K562 (cell line): ENCODE measurements around the gene PNPLA7. TPM values are rescaled to one million over a fixed set of nuclear protein-coding genes. Genes with fewer than 3 reads are reported as not detected.
A peak's percentile ranks its signal among the peaks of the same experiment; 100 is the strongest.

Experiments
- ATF1 ChIP-seq, 2 experiments: fragments of 450-650 bp in 1 of 2; IDR thresholded peaks; 2 replicates each; pipeline ENCODE4 v1.6.1; 2016; ENCODE audit warnings: missing compliant biosample characterization in 1 of 2, missing genetic modification characterization in 1 of 2
- ATF7 ChIP-seq: fragments of 450-650 bp; IDR thresholded peaks from 2 replicates; pipeline ENCODE4 v1.7.1; 2014; ENCODE audit warnings: mild to moderate bottlenecking, moderate library complexity
- CTBP1 ChIP-seq: fragments of 450-650 bp; IDR thresholded peaks from 2 replicates; pipeline ENCODE4 v1.6.1; 2016; ENCODE audit warnings: borderline replicate concordance
- GATAD2B ChIP-seq: fragments of 450-650 bp; IDR thresholded peaks from 2 replicates; pipeline ENCODE4 v1.6.1; 2017; ENCODE audit warnings: mild to moderate bottlenecking, borderline replicate concordance
- HNRNPK ChIP-seq: fragments of 200-400 bp; formaldehyde crosslinking; IDR thresholded peaks from one replicate; pipeline ENCODE4 v1.6.1; 2018; ENCODE audit warnings: mild to moderate bottlenecking, low read depth, low read length; ENCODE audit not compliant: poor library complexity, severe bottlenecking
- HNRNPLL ChIP-seq: fragments of 200-400 bp; formaldehyde crosslinking; IDR thresholded peaks from 2 replicates; pipeline ENCODE4 v1.6.1; 2017; ENCODE audit warnings: low read length, low read depth, mild to moderate bottlenecking; ENCODE audit not compliant: poor library complexity, severe bottlenecking
- MAFF ChIP-seq: IDR thresholded peaks from 2 replicates; pipeline ENCODE4 v1.6.1; 2012; ENCODE audit warnings: low read length, improper control_type of control experiment
- MIER1 ChIP-seq: fragments of 450-650 bp; IDR thresholded peaks from 2 replicates; pipeline ENCODE4 v1.6.1; 2016; ENCODE audit warnings: antibody characterized with exemption, mild to moderate bottlenecking, low read depth
- MTA3 ChIP-seq: fragments of 450-650 bp; formaldehyde crosslinking; IDR thresholded peaks from 2 replicates; pipeline ENCODE4 v1.6.1; 2017; ENCODE audit warnings: mild to moderate bottlenecking, borderline replicate concordance
- NCOA2 ChIP-seq, 2 experiments: fragments of 450-650 bp; IDR thresholded peaks; 2 replicates each; pipeline ENCODE4 v1.6.1; 2018; ENCODE audit warnings: mild to moderate bottlenecking in 2 of 2, moderate library complexity in 1 of 2; ENCODE audit not compliant: partially characterized antibody in 2 of 2
- PHF21A ChIP-seq: fragments of 450-650 bp; IDR thresholded peaks from 2 replicates; pipeline ENCODE4 v1.6.1; 2017; ENCODE audit warnings: low read depth, borderline replicate concordance
- SNIP1 ChIP-seq: fragments of 450-650 bp; IDR thresholded peaks from 2 replicates; pipeline ENCODE4 v1.7.1; 2017; ENCODE audit warnings: low read depth, mild to moderate bottlenecking
- ZNF212 ChIP-seq: fragments of 450-650 bp; formaldehyde crosslinking; IDR thresholded peaks from 2 replicates; pipeline ENCODE4 v1.4.0; 2020; ENCODE audit warnings: mild to moderate bottlenecking
- ZNF217 ChIP-seq: sonication (generic); formaldehyde crosslinking; IDR thresholded peaks from 2 replicates; pipeline ENCODE4 v1.8.0; 2022; ENCODE audit warnings: mild to moderate bottlenecking, missing genetic modification reagents
- ZNF766 ChIP-seq: fragments of 200-800 bp; sonication (Bioruptor generic); conservative IDR thresholded peaks from 2 replicates; pipeline ENCODE4 v1.6.1; 2016; ENCODE audit warnings: missing genetic modification characterization, missing compliant biosample characterization
- ZSCAN32 ChIP-seq: fragments of 450-650 bp; formaldehyde crosslinking; IDR thresholded peaks from 2 replicates; pipeline ENCODE4 v1.4.0; 2020; ENCODE audit warnings: mild to moderate bottlenecking, moderate library complexity
- polyA plus RNA-seq, 8 experiments: library from polyadenylated mRNA; depleted of rRNA in 4 of 8; stranded (reverse) in 5 of 8; unstranded in 3 of 8; fragments of >200 nt; fragmentation: Nextera tagmentation in 2 of 8; fragmentation: Illumina TruSeq in 1 of 8; extraction: Ambion mirVana in 2 of 8; extraction: Trizol in 1 of 8; gene quantifications; 2 replicates each; pipeline versions ENCODE4 v1.2.1 to v1.2.3, GENCODE V29; 2011 to 2014; ENCODE audit warnings: inconsistent platforms in 1 of 8, missing spikeins in 1 of 8
- total RNA-seq, 7 experiments: library from RNA; depleted of rRNA in 6 of 7; stranded (reverse); fragments of >200 nt in 6 of 7; fragmentation: Illumina TruSeq in 2 of 7; extraction: Trizol in 2 of 7; gene quantifications; 2 replicates each; pipeline versions ENCODE4 v1.2.1 to v1.2.3, GENCODE V29; 2011 to 2021; ENCODE audit warnings: low replicate concordance in 1 of 7
- TF ChIP-seq, protein P1 (sequence below): fragments of 250-450 bp; sonication (Bioruptor Pico); IDR thresholded peaks from 2 replicates; pipeline ENCODE4 v1.5.1; 2021; ENCODE audit warnings: mild to moderate bottlenecking
- TF ChIP-seq, protein P2 (sequence below): fragments of 450-650 bp; formaldehyde crosslinking; IDR thresholded peaks from 2 replicates; pipeline ENCODE4 v1.4.0; 2020; ENCODE audit warnings: mild to moderate bottlenecking, moderate library complexity
- TF ChIP-seq, protein P3 (sequence below): sonication (generic); formaldehyde crosslinking; IDR thresholded peaks from 2 replicates; pipeline ENCODE4 v1.8.0; 2023; ENCODE audit warnings: missing genetic modification reagents, mild to moderate bottlenecking, borderline replicate concordance

PNPLA7 gene
- total and polyA plus RNA-seq, 9 of the 15 experiments (the other 6 are each of a cell fraction or from before 2014, with no cell fraction given), result 0.01 to 0.85 (median 0.19) TPM; not detected in 1

DNA sequence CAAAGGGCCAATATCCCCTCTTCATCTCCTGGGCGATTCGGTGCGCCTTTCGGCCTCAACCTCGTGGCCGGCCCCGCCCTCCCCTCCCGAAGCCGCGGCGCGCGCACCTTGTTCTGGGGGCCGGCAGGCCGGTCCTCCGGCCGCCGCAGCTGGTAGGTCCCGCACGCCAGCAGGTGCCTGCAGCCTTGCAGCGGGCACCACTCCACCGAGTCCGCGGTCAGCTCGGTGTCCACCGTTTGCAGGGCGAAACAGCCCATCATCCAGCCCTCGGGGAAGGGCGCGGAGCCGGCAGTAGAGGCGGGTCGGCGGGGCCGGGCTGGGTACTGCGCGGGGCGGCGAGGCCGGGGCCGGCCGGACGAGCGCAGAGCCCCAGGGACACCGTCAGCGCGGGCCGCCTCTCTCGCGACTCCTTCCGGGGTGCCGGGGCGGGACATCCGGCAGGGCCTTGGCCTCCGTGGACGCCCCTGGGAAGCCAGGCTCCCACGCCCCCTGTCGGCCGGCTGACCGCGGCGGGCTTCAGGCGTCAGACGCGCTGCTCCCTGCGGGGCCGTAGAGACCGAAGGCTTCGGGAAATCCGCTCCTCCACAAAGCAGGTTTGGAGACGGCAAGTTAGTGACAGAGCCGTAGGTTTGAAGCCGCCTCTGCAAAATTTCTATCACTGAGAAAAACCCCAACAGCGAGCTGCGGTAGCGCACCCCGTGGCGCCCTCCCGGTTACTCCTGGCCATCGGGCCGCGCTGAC, 28.5 kb upstream of the PNPLA7 start, which contains the start of gene DPH7 (continued):
- peak; percentile 89 for TF ChIP-seq GATAD2B
- no peak for TF ChIP-seq HNRNPK
- TF ChIP-seq HNRNPLL, result peak; percentile 55
- 0 out of 2 replicates have a peak, but pooled peaks have one; percentile 22 for TF ChIP-seq ZSCAN32 (CRISPR knock-in tag)
- TF ChIP-seq MAFF, result no peak
- TF ChIP-seq, protein P1, sequence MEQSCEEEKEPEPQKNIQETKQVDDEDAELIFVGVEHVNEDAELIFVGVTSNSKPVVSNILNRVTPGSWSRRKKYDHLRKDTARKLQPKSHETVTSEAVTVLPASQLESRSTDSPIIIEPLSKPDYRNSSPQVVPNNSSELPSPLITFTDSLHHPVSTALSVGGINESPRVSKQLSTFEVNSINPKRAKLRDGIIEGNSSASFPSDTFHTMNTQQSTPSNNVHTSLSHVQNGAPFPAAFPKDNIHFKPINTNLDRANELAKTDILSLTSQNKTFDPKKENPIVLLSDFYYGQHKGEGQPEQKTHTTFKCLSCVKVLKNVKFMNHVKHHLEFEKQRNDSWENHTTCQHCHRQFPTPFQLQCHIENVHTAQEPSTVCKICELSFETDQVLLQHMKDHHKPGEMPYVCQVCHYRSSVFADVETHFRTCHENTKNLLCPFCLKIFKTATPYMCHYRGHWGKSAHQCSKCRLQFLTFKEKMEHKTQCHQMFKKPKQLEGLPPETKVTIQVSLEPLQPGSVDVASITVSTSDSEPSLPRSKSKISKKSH (CRISPR knock-in tag), result no peak
- no peak for TF ChIP-seq ZNF217 (CRISPR knock-in tag)
- TF ChIP-seq PHF21A, result no peak
- TF ChIP-seq ATF7, result peak; percentile 89
- no peak for TF ChIP-seq ATF1 (CRISPR knock-in tag; IDR thresholded peaks at IDR 0.05)
- TF ChIP-seq ATF1 (tag; IDR thresholded peaks at IDR 0.05), result peak; percentile 90
- peak; percentile 72; the same call in 1 of the 2 replicates for TF ChIP-seq SNIP1
- TF ChIP-seq, protein P2, sequence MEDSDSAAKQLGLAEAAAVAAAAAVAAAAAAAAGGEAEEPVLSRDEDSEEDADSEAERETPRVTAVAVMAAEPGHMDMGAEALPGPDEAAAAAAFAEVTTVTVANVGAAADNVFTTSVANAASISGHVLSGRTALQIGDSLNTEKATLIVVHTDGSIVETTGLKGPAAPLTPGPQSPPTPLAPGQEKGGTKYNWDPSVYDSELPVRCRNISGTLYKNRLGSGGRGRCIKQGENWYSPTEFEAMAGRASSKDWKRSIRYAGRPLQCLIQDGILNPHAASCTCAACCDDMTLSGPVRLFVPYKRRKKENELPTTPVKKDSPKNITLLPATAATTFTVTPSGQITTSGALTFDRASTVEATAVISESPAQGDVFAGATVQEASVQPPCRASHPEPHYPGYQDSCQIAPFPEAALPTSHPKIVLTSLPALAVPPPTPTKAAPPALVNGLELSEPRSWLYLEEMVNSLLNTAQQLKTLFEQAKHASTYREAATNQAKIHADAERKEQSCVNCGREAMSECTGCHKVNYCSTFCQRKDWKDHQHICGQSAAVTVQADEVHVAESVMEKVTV (CRISPR knock-in tag), result 0 out of 2 replicates have a peak, but pooled peaks have one; percentile 12
- TF ChIP-seq ZNF766, result 0 out of 2 replicates have a peak, but pooled peaks have one; percentile 23
- TF ChIP-seq CTBP1, result peak; percentile 90
- TF ChIP-seq MIER1, result no peak
- TF ChIP-seq, protein P3, sequence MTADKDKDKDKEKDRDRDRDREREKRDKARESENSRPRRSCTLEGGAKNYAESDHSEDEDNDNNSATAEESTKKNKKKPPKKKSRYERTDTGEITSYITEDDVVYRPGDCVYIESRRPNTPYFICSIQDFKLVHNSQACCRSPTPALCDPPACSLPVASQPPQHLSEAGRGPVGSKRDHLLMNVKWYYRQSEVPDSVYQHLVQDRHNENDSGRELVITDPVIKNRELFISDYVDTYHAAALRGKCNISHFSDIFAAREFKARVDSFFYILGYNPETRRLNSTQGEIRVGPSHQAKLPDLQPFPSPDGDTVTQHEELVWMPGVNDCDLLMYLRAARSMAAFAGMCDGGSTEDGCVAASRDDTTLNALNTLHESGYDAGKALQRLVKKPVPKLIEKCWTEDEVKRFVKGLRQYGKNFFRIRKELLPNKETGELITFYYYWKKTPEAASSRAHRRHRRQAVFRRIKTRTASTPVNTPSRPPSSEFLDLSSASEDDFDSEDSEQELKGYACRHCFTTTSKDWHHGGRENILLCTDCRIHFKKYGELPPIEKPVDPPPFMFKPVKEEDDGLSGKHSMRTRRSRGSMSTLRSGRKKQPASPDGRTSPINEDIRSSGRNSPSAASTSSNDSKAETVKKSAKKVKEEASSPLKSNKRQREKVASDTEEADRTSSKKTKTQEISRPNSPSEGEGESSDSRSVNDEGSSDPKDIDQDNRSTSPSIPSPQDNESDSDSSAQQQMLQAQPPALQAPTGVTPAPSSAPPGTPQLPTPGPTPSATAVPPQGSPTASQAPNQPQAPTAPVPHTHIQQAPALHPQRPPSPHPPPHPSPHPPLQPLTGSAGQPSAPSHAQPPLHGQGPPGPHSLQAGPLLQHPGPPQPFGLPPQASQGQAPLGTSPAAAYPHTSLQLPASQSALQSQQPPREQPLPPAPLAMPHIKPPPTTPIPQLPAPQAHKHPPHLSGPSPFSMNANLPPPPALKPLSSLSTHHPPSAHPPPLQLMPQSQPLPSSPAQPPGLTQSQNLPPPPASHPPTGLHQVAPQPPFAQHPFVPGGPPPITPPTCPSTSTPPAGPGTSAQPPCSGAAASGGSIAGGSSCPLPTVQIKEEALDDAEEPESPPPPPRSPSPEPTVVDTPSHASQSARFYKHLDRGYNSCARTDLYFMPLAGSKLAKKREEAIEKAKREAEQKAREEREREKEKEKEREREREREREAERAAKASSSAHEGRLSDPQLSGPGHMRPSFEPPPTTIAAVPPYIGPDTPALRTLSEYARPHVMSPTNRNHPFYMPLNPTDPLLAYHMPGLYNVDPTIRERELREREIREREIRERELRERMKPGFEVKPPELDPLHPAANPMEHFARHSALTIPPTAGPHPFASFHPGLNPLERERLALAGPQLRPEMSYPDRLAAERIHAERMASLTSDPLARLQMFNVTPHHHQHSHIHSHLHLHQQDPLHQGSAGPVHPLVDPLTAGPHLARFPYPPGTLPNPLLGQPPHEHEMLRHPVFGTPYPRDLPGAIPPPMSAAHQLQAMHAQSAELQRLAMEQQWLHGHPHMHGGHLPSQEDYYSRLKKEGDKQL (CRISPR knock-in tag), result no peak
- TF ChIP-seq ZNF212 (CRISPR knock-in tag), result 0 out of 2 replicates have a peak, but pooled peaks have one; percentile 44
- peak; percentile 89; the same call in 1 of the 2 replicates for TF ChIP-seq MTA3
- no peak for TF ChIP-seq NCOA2 (IDR thresholded peaks at IDR 0.05; ENCODE audit: partially characterized antibody in 2 of 2)
